Measurements from ENCODE around the gene DOCK6.
"Not testable (repeated sequence)": the region's sequence is repeated elsewhere in the genome, so short reads cannot be mapped to it uniquely, and the experiment has no call there.

DOCK6 gene

DNA sequence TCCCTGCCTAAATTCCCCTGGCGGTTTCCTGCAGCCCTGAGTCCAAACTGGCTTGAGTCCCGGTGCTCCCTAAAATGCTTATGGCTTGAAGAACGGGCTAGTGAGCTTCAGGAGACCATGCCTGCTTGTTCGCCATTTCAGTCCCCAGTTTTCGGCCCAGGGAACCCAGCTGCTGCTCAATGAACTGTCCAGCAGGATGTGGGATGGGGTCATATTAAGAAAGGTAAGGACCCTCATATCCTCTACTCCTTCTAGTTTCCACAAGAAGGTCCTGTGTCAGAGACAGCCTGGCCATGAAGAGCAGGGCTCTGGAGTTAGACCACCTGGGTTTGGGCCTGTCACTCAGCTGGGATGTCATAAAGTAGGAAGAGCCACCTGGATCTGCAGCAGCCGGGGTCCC, 89.7 kb downstream of the DOCK6 start:
- DNase-seq (ENCODE audit: low spot score) = no peak

DNA sequence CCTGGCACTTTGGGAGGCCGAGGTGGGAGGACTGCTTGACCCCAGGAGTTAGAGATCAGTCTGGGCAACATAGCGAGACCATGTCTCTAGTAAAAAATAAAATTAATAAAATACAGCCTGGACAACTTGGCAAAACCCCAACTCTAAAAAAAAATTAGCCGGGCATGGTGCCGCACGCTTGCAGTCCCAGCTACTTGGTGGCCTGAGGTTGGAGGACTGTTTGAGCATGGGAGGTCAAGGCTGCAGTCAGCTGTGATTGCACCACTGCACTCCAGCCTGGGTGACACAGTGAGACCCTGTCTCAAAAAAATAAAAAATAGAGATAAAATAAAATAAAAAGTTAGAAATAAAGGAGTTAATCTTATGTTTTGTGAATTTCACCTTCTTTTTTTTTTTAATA, 91.2 kb downstream of the DOCK6 start:
- DNase-seq (ENCODE audit: low spot score) = no peak

DNA sequence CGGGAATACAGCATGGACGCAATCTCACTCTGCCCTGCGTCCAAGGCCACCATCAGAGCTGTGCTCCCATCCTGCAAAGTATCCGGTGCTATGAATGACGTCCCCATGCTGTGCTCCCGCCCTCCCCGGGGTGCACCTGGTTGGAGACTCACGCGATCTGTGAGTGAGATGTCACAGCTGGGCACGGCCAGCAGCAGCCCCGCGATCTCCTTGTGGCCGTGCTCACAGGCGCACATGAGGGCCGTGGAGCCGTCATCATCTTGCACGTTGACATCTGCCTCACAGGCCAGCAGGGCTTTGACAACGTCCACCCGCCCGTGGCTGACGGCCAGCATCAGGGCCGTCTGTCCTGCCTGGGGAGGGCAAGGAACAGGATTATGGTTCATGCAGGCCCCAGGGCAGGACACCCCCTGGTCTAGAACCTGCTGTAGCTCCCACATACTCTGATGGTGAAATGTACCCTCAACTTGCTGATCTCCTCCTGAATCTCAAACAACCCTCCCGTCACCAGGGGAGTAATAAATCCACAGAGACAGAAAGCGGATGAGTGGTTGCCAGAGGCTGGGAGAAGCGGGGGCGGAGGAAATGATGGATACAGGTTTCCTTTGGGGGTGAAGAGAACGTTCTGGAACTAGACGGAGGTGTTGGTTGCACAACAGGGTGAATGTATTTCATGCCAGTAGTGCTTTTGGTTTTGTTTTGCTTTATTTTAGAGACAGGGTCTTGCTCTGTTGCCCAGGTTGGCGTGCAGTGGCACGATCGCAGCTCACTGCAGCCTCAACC, 92.2 kb downstream of the DOCK6 start:
- DNase-seq (ENCODE audit: low spot score) = no peak

DNA sequence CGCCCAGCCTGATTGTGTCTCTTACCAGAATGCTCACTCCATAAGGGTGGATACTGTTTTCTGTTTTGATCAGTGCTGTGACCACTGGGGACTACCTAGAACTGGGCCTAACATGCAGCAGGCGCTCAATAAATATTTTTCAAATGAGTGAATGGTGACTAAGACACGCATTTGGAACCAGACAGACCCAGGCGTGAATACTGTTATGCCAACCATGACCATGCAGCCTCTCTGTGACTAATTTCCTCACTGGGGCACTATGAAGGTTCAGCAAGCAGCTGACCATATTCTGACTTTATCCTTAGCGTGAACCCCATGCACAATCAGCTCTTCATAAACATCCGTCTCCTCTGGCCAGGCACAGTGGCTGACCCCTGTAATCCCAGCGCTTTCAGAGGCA, 93.8 kb downstream of the DOCK6 start:
- no peak for DNase-seq (ENCODE audit: low spot score)

DNA sequence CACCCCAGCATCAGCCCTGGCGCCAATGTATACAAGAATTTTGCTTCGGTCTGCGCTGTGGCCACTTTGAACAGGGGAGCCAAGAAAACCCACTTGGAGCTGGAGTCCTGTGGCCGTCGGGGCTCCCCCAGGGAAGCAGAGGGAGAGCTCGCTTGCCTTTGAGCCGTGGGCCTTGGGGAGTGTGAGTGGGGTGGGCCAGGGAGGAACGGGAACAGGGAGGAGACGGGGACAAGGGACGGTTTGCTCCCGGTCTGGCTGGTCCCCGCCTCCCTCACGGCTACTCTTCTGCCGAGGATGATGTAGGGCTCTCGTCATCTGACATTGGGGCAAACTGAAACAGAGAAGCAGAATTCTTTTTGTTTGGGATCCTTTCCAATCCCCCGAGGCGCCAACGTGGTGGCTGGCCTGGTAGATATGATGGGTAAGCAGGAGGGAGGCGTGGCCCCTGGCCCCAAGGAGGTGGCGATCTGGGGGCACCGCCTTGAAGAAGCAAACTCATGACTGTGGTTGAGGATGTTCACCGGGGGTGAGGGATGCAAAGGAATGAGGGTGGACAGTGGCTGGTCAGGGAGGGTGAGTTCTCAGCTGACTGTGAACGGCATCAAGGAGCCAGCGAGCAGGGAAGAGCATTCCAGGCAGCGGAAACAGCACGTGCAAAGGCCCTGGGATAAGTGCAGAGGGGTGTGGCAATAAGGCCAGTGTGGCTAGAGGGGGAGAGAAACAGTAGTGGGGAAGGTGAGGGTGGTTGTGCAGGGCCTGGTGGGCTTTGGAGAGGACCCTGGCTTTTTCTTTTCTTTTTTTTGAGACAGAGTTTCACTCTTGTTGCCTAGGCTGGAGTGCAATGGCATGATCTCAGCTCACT, 95.8 kb downstream of the DOCK6 start:
- no peak for DNase-seq (ENCODE audit: low spot score)

DNA sequence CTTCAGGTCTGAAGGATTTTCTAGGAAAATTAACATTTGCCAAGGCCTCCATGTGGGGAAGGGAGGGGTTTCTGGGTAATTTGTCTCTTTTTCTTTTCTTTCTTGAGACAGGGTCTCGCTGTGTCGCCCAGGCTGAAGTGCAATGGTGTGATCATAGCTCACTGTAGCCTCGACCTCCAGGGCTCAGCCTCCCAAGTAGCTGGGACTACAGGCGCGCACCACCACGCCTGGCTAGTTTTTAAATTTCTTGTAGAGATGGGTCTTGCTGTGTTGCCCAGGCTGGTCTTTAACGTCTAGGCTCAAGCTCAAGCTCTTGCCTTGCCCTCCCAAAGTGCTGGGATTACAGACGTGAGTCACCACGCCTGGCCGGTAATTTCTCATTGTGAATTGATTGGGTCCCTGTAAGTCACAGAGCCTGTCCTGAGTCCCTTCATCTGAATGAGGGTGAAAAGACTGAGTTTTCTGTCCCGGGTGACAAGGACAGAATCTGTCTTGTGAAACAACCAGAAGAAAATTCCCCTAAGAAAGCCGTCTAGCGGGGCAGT, 96.8 kb downstream of the DOCK6 start:
- no peak for DNase-seq (ENCODE audit: low spot score)

DNA sequence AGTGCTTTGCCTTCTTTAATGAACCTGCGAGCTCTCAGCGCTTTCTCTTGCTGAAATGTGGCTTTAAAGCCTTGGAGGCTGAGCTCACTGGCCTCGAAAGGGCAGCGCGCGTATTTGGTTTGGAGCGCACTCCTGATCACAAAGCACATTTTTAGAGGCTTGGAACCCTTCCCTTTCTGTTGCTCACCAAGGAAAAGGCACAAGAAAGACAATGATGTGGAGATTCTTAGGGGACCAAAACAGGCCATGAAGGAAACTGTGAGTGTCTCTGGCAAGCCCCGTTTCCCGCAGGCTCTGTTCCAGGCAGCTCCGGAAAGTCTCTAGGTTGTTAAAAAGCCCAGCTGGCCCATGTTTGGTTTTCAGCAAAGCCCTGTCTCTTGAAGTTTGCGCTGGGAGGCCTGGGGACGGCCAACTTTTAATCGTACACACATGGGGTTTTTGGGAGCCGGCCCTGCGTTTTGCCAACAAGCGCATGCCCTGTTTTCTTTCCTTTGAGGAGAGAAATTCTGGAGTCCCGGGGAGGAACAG, 97.4 kb downstream of the DOCK6 start:
- DNase-seq (ENCODE audit: low spot score) = no peak

DNA sequence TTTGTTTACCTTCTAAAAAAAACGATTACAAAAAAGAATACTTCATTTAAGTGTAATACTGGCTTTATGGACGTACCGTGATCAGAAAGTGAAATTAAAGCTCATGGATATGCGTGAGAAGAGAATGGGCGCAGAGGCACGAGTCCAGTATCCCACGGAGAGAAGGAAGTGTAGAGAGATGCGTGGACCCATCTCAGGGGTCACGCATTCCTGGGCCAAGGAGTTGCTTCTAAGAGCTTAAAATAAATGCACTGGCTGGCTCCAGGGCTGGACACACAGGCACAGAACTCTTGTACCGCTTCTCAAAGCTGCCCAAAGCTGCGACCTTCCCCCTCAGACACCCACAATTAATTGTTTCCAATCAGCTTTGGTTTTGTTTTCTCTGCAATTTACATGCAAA, 98.0 kb downstream of the DOCK6 start:
- no peak for DNase-seq (ENCODE audit: low spot score)

DNA sequence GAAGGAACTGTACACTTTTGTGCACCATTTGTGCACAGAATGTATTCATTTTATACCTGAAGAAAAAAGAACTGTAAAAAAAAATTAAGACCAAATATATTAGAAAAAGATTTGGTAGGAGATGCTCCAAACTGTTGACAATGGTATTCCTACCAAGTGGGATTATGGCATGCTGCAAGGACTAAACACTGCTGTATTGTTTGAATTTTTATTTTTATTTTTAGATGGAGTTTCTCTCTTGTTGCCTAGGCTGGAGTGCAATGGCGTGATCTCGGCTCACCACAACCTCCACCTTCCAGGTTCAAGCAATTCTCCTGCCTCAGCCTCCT, 101.9 kb downstream of the DOCK6 start:
- DNase-seq (ENCODE audit: low spot score) = not testable (repeated sequence)

DNA sequence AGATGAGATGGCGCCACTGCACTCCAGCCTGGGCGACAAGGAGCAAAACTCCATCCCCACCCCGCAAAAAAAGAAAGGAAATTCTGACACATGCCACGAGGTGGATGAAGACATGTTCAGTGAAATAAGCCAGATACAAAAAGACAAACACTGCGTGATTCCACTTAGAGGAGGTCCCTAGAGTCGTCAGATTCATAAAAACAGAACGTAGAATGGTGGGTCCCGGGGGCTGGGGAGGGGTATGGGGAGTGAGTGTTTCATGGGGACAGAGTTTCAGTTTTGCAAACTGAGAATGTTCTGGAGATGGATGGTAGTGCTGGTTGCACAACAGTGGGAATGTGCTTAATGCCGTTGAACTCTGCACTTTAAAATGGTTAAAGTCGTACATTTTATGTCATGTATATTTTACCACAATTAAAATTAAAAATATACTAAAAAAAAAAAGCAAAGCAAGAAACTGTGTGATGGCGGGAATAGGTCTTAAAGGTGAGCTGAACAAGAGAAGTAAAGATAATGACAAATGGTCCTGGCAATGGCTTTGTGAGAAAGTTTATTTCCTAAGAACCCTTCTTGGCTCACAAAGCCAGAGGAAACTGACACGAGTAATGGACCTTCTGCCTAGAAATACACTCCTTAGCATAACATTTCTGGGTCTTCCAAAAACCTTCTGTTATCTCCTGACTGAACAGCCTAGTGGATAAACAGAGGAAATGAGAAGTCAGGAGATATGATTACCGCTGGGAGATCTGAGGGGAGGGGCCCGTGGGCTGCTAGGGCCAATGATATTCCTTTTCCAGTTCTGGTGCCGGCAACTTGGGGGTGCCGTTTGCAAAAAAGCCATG, 102.5 kb downstream of the DOCK6 start:
- no peak for DNase-seq (ENCODE audit: low spot score)

DNA sequence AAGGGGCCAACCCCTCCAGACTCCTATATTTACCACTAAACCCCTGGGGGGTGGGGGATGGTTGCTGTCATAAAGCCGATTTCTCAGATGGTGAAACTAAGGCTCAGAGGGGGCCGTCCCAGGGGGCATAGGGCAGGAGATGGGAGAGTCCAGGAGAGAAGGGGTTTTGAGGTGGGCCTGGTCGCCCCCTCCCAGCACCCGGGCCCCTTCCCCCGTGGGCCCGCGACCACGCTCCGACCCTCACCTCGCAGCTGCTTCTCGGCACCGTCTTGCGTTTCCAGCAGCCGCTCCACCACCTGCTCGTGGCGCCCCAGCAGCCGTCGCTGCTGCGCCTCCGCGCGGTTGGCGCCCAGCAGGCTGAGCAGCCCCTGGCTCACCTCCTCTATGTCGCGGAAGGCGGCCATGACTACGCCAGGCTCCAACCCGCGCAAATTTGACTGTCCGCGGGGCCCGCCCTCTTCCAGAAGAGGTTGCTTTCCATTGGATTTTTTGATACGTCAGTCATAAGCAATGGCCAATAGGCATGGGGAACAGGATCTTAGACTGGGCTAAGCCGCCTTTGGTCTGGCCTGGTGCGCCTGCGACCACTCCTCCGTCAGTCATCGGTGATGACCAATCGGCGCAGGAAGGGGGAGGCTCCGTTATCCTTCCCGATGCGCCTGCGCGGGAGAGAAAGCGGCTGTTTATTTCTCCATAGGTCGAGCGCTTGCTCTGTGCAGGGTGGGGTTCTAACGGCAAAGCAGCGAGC, 106.8 kb downstream of the DOCK6 start, which contains the start of gene SPC24:
TSS of gene SPC24 (minus strand) at position 410 of the 748 bp plus-strand sequence. CDS start at position 404, 6 bp downstream.
- peak; percentile 99 for DNase-seq (ENCODE audit: low spot score)

DNA sequence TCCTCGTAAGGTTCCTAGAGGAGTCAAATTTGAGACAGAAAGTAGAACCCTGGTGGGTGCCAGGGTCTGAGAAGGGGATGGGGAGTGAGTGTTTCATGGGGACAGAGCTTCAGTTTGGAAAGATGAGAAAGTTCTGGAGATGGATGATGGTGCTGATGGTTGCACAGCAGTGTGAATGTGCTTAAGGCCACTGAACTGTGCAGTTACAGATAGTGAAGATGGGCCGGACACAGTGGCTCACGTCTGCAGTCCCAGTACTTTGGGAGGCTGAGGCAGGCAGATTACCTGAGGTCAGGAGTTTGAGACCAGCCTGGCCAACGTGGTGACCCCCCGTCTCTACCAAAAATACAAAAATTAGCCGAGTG, 107.7 kb downstream of the DOCK6 start:
- DNase-seq (ENCODE audit: low spot score) = no peak

DNA sequence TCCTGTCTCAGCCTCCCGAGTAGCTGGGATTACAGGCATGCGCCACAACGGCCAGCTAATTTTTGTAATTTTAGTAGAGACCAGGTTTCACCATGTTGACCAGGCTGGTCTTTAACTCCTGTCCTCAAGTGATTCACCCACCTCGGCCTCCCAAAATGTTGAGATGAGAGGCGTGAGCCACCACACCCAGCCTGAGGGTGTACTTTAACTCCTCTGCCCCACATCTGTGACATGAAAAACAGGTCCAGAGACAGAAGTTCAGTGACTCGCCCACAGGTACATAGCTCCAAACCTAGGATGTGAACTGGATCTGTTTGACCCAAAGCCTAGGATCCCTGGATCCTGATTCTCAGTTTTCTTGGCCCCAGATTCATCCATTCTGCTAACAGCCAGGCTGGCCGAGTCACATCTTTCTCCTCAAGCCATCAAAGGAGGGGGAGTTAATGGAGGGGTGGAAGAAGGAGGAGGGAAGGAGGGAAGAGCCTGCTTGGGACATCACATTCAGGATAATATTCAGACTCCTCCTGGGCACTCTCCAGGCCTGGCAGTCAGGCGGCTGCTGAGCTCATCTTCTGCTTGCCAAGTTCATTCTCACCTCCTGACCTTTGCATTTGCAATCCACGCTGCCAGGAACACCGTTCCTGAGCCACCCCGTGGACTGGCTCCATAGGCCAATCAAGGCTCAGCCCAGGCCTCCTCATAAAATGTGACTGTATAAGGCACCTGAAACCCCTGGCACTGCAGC, 109.8 kb downstream of the DOCK6 start:
- DNase-seq (ENCODE audit: low spot score) = no peak

DNA sequence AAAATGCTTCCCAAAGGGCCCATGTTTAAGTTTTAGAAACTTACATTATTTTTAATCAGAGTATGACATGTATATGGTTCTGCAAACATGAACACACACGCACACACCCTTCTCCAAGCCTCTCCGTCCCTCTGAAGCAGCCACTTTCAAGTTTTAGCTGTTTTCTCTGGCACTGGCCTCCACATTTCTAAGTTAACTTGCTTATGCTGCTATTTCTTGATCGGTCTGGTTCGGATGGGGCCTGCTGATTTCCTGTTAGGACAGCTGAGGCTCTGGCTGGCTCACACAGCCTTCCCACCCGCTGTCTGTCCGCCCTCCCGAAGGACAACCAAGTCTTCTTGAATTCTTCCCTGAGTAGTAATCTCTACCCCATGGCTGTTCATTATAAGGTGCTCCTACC, 111.1 kb downstream of the DOCK6 start:
- no peak for DNase-seq (ENCODE audit: low spot score)
